Colonic mucosa (tissue), 4 donors: ENCODE data around the gene TNN. TPM values are rescaled to one million over a fixed set of nuclear protein-coding genes. Genes with fewer than 3 reads are reported as not detected.

Experiments
- DNase-seq: peaks from one replicate; pipeline ENCODE4 v3.0.0-alpha.2; 2020
- H3K27ac ChIP-seq: fragments of 200-600 bp; one replicate; pipeline ENCODE4 v1.8.0; 2021
- H3K27me3 ChIP-seq: fragments of 200-600 bp; one replicate; pipeline ENCODE4 v1.8.0; 2021
- H3K36me3 ChIP-seq: fragments of 200-600 bp; one replicate; pipeline ENCODE4 v1.8.0; 2021
- H3K4me1 ChIP-seq: fragments of 200-600 bp; one replicate; pipeline ENCODE4 v1.8.0; 2021; ENCODE audit warnings: mild to moderate bottlenecking
- H3K4me3 ChIP-seq: fragments of 200-600 bp; one replicate; pipeline ENCODE4 v1.8.0; 2021
- H3K9ac ChIP-seq, 2 donors: one replicate each; pipeline ENCODE4 v1.7.0; 2013; ENCODE audit warnings: control low read depth in 2 of 2, low read depth in 2 of 2, low read length in 2 of 2
- H3K9me3 ChIP-seq: fragments of 200-600 bp; one replicate; pipeline ENCODE4 v1.8.0; 2021
- intact Hi-C: fragments of 100-400 bp; cut with DNase I; formaldehyde crosslinking; loops from one replicate; pipeline ENCODE4 v1.14.1; 2022
- total RNA-seq, 2 donors: library from RNA; stranded (reverse); fragmentation: NEBNext Ultra II Directional in 1 of 2; extraction: Animal tissue kit (Norgen Biotek cat#: 25700) in 1 of 2; gene quantifications; one replicate each; pipeline ENCODE4 v1.2.1, GENCODE V29; 2021
- TF ChIP-seq, protein P1 (sequence below): fragments of 200-600 bp; IDR thresholded peaks from one replicate; pipeline ENCODE4 v1.8.0; 2022; ENCODE audit warnings: antibody characterized with exemption, mild to moderate bottlenecking
- donor health status: healthy.
- donor health status: DM: no; HTN: no; CAD: no.
- donor health status: DM: no; HTN: no; CAD: no.

The TNN gene
- total RNA-seq, 2 donors from 2014 or later: 0.07 to 0.13 TPM

DNA sequence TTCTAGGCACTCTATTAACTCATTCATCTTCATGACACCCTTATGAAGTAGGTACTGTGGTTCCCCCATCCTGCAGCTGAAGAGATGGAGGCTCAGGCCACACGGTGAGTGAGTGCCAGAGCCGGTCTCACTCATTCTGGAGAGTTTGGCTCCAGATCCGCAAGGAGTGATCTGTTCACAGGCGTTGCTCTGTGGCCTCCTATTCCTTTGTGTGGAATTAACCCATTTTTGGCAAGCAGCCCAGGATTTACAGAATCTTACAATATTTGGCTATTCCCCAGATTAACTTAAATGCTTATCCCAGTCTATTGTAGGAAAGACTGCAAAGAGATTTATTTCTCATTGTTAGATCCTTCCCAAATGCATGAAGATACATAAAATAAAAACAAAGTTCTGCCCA lies 95.3 kb downstream of the TNN start:
- no peak for DNase-seq
- no peaks in the 10 kb centered on the region for H3K4me1 ChIP-seq
- no peak overlapping the region for H3K9ac ChIP-seq
- no peaks in the 10 kb centered on the region for H3K27me3 ChIP-seq
- H3K9me3 ChIP-seq: no peaks in the 10 kb centered on the region
- no peaks in the 10 kb centered on the region for H3K36me3 ChIP-seq
- intact Hi-C loops: no loop called here
- no peak overlapping the region for H3K27ac ChIP-seq
- TF ChIP-seq, protein P1, sequence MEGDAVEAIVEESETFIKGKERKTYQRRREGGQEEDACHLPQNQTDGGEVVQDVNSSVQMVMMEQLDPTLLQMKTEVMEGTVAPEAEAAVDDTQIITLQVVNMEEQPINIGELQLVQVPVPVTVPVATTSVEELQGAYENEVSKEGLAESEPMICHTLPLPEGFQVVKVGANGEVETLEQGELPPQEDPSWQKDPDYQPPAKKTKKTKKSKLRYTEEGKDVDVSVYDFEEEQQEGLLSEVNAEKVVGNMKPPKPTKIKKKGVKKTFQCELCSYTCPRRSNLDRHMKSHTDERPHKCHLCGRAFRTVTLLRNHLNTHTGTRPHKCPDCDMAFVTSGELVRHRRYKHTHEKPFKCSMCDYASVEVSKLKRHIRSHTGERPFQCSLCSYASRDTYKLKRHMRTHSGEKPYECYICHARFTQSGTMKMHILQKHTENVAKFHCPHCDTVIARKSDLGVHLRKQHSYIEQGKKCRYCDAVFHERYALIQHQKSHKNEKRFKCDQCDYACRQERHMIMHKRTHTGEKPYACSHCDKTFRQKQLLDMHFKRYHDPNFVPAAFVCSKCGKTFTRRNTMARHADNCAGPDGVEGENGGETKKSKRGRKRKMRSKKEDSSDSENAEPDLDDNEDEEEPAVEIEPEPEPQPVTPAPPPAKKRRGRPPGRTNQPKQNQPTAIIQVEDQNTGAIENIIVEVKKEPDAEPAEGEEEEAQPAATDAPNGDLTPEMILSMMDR: no peak
- no peak overlapping the region for H3K4me3 ChIP-seq

DNA sequence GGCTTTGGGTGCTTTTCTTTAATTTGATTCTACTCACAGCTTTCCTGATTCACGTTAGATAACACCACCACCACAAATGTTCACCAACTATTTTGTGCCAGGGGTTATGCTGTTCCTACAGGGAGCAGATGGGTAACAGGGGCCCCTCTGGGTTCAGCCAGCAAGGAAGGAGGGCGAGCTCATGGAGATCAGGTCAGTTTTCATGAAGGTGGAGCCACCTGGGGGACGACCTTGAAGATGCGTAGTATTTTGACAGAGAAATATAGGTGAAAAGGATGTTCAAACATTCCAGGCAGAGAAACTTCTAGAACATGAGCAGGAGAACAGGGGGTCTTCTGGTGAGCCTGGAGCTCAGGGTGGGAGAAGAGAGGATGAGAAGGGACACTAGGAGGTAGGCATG lies 96.1 kb downstream of the TNN start:
- H3K36me3 ChIP-seq: no peaks in the 10 kb centered on the region
- H3K4me3 ChIP-seq: no peak overlapping the region
- no peaks in the 10 kb centered on the region for H3K27me3 ChIP-seq
- H3K9me3 ChIP-seq: no peaks in the 10 kb centered on the region
- intact Hi-C loops: no loop called here
- H3K27ac ChIP-seq: no peak overlapping the region
- TF ChIP-seq, protein P1: no peak
- DNase-seq: no peak
- no peak overlapping the region for H3K9ac ChIP-seq
- H3K4me1 ChIP-seq: no peaks in the 10 kb centered on the region

DNA sequence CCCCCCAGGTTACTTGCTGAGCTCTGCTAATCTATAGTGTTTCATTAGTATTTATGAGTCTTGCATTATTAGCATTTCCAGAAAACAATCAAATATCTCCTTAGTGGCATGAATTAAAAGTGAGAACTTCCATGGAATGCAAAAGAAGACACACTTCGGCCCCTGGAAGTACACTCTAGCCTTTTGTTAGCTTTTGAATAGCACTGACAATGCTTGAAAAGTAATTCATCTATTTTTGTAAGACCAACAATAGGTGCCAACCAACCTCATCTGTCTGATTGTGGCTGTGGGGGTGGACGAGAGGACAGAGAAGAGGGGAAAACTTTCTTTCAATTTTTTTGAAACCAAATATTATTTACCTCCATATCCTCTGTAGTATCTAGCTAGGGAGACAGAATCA lies 97.1 kb downstream of the TNN start:
- no peak for DNase-seq
- Histone ChIP-seq H3K9me3 (no peaks in the 10 kb centered on the region), H3K9ac (no peak overlapping the region), H3K4me3 (no peak overlapping the region), H3K27me3 (no peaks in the 10 kb centered on the region), H3K27ac (no peak overlapping the region), H3K36me3 (no peaks in the 10 kb centered on the region), H3K4me1 (peaks cover 8% of the 10 kb centered on the region)
- TF ChIP-seq, protein P1: no peak
- intact Hi-C loops: no loop called here

DNA sequence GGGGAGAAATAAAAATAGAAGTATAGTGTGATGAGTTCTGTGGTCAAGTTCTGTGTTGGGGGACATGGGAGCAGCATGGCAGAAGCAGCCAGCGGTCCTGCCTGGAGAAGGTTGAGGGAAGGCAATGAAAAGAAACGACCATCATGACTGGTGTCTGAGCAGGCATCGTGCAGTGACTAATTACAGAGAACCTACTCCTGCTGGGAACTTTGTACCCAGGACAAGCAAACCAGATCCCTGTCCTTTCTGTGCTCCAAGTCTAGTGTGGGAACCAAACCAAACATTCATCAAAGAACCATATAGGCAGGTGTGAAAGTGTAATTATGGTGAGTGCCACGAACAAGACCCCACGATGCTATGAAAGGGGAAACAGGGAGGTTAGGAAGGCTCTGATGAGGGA lies 99.1 kb downstream of the TNN start:
- Histone ChIP-seq H3K36me3 (no peaks in the 10 kb centered on the region), H3K27me3 (no peaks in the 10 kb centered on the region), H3K9me3 (no peaks in the 10 kb centered on the region), H3K4me3 (no peak overlapping the region), H3K27ac (no peak overlapping the region), H3K9ac (no peak overlapping the region), H3K4me1 (peaks cover 12% of the 10 kb centered on the region)
- no peak for DNase-seq
- intact Hi-C loops: no loop called here
- TF ChIP-seq, protein P1: no peak

DNA sequence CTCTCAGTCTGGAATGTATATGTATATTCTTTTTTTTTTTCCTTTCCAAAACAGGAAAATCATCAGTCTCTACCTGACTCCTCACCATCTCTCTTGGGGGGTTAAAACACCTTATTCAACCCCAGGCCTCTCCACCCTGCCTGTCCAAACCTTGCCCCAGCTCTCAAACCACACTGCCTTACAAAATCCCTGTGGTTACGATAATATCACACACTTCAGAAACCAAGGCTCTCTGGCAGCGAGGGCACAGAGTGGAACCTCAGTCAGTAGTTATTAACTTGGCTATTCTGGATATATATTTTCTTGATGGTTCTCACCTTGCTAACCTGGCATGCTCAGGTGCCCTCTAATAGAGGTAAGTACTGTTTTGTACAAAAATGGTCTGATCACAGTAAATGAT lies 100.2 kb downstream of the TNN start:
- Histone ChIP-seq H3K4me3 (no peak overlapping the region), H3K36me3 (no peaks in the 10 kb centered on the region), H3K27ac (no peak overlapping the region), H3K9ac (no peak overlapping the region), H3K9me3 (no peaks in the 10 kb centered on the region), H3K27me3 (no peaks in the 10 kb centered on the region), H3K4me1 (peaks cover 12% of the 10 kb centered on the region)
- no peak for DNase-seq
- intact Hi-C loops: no loop called here
- TF ChIP-seq, protein P1: no peak

DNA sequence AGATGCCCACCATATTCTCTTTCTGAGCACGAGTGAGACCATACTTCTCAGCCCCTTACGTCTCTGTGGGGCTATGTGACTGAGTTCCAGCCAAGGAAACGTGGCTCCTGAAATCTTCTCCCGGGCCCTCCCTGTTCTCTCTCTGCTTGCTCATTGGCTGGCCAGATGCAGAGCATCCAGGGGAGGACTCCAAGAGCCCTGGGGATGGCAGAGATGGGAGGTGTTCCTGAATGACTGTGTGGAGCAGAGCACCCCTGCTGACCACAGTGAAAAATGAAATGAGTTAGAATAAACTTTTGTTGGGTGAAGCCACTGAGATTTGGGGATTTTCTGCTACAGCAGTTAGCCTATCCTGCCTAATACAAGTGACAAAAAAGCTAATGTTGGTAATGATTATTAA lies 101.1 kb downstream of the TNN start:
- H3K27ac ChIP-seq: no peak overlapping the region
- peaks cover 12% of the 10 kb centered on the region for H3K4me1 ChIP-seq
- intact Hi-C loops: no loop called here
- DNase-seq: no peak
- no peak overlapping the region for H3K4me3 ChIP-seq
- TF ChIP-seq, protein P1: no peak
- H3K9me3 ChIP-seq: no peaks in the 10 kb centered on the region
- no peak overlapping the region for H3K9ac ChIP-seq
- no peaks in the 10 kb centered on the region for H3K27me3 ChIP-seq
- H3K36me3 ChIP-seq: no peaks in the 10 kb centered on the region
